LNCaP clone FGC (cell line): Measurements from ENCODE around the gene ANKHD1.
A peak's percentile ranks its signal among the peaks of the same experiment; 100 is the strongest.

Experiments used
- DNase-seq: peaks from one replicate; pipeline ENCODE4 v3.0.0-alpha.2; 2011; ENCODE audit warnings: low read depth
- H3K4me3 ChIP-seq: 2 replicates; pipeline ENCODE4 v1.5.1; 2011; ENCODE audit warnings: mild to moderate bottlenecking, low read depth, low read length, control low read depth
- TF ChIP-seq, protein P1 (sequence below): IDR thresholded peaks from 2 replicates; pipeline ENCODE4 v1.5.1; 2012; ENCODE audit warnings: mild to moderate bottlenecking; ENCODE audit not compliant: control insufficient read depth, insufficient read depth; ENCODE audit errors: extremely low read depth

The ANKHD1 gene

GRCh38 chr5:140542972-140543371 lies 141.3 kb downstream of the ANKHD1 start:
- H3K4me3 ChIP-seq, result no peak overlapping the region
- DNase-seq, result no peak
- TF ChIP-seq, protein P1, sequence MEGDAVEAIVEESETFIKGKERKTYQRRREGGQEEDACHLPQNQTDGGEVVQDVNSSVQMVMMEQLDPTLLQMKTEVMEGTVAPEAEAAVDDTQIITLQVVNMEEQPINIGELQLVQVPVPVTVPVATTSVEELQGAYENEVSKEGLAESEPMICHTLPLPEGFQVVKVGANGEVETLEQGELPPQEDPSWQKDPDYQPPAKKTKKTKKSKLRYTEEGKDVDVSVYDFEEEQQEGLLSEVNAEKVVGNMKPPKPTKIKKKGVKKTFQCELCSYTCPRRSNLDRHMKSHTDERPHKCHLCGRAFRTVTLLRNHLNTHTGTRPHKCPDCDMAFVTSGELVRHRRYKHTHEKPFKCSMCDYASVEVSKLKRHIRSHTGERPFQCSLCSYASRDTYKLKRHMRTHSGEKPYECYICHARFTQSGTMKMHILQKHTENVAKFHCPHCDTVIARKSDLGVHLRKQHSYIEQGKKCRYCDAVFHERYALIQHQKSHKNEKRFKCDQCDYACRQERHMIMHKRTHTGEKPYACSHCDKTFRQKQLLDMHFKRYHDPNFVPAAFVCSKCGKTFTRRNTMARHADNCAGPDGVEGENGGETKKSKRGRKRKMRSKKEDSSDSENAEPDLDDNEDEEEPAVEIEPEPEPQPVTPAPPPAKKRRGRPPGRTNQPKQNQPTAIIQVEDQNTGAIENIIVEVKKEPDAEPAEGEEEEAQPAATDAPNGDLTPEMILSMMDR, result no peak

DNA sequence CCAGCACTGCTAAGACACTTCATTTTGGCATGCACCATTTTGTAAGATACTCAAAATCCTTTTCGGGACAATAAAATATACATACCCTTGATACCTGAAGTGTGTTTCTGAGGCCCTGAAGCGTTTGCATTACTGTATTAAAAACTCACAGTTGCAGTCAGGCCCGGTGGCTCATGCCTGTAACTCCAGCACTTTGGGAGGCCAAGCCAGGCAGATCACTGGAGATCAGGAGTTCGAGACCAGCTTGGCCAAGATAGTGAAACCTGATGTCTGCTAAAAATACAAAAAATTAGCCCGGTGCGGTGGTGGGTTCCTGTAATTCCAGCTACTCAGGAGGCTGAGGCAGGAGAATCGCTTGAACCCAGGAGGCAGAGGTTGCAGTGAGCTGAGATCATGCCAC lies 143.4 kb downstream of the ANKHD1 start:
- TF ChIP-seq, protein P1, result no peak
- no peak for DNase-seq
- H3K4me3 ChIP-seq, result no peak overlapping the region

DNA sequence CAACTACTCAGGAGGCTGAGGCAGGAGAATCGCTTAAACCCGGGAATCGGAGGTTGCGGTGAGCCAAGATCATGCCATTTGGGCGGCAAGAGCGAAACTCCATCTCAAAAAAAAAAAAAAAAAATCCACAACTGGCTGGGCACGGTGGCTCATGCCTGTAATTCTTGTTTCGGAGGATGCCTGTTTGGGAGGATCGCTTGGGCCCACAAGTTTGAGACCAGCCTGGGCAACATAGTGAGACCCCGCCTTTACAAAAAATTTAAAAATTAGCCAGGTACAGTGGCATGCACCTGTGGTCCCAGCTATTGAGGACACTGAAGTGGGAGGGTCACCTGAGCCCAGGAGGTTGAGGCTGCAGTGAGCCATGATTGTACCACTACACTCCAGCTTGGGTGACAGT lies 144.0 kb downstream of the ANKHD1 start:
- TF ChIP-seq, protein P1, result no peak

DNA sequence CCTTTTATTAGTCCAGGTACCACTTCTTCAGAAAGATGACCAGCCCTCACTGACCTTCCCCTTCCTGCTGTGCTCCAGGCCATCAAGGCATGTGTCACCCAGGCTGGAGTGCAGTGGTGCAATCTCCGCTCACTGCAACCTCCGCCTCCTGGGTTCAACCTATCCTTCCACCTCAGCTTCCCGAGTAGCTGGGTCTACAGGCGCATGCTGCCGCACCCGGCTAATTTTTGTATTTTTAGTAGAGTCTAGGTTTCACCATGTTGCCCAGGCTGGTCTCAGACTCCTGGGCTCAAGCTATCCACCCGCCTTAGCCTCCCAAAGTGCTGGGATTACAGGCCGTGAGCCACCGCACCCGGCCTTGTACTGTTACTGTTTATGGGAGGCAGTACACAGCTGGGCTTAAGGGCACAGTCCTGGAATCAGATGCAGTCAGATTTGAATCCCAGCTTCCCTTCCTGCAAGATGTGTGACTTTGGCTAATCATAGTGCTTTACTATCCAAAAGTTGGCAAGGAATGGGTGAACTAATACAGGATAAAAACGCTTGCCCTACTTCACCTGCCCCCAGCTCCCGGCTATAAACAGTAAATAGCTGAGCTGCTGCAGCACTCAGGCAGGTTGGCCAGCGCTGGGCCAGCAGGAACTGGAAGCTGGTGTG lies 145.3 kb downstream of the ANKHD1 start:
- H3K4me3 ChIP-seq, result peak overlapping the region; percentile 49
- TF ChIP-seq, protein P1, result no peak
- no peak for DNase-seq

More for the DNA sequence above, 144.0 kb downstream of the ANKHD1 start:
- H3K4me3 ChIP-seq, result no peak overlapping the region
- no peak for DNase-seq

GRCh38 chr5:140547508-140548299 lies 146.1 kb downstream of the ANKHD1 start, which contains the start of gene EIF4EBP3:
Gene EIF4EBP3, plus strand, starts transcription at chr5:140547662. Its CDS starts 76 bp downstream, at chr5:140547738.
- TF ChIP-seq, protein P1, result peak; percentile 12; the same call in 1 of the 2 replicates
- H3K4me3 ChIP-seq, result peak within 1 kb of the TSS; percentile 49
- peak; percentile 97 for DNase-seq

GRCh38 chr5:140548300-140548688 lies 146.7 kb downstream of the ANKHD1 start:
- DNase-seq, result peak; percentile 88
- TF ChIP-seq, protein P1, result no peak
- H3K4me3 ChIP-seq, result peak overlapping the region; percentile 49

DNA sequence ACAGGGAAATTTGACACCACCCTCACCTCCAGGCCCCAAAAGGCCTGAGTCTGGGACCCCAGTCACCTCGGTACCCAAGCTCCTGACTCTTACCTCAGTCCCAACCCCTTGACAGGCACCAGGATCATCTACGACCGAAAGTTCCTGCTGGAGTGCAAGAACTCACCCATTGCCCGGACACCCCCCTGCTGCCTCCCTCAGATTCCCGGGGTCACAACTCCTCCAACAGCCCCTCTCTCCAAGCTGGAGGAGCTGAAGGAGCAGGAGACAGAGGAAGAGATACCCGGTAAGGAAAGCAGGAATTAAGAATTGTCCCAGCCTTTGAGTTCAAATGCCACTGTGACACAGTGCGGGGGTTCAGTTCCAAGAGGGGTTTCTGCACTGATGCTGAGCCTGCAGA lies 147.2 kb downstream of the ANKHD1 start:
- peak overlapping the region; percentile 49 for H3K4me3 ChIP-seq
- TF ChIP-seq, protein P1, result no peak

More for the DNA sequence above, 147.2 kb downstream of the ANKHD1 start:
- no peak for DNase-seq
